GM12878 (cell line): ENCODE results near the gene DERL3. TPM values are rescaled to one million over a fixed set of nuclear protein-coding genes. Genes with fewer than 3 reads are reported as not detected.
"Not testable (repeated sequence)": the region's sequence is repeated elsewhere in the genome, so short reads cannot be mapped to it uniquely, and the experiment has no call there.

Source experiments
- ATAC-seq: fragments of 200-7000 bp; cut with Tn5 transposase; 3 replicates; pipeline ENCODE4 v1.9.1; 2020; ENCODE audit warnings: mild to moderate bottlenecking, moderate library complexity
- BruUV-seq: library from RNA; stranded (reverse); fragments of 400-500 nt; replicated peaks from 2 replicates; lab custom pipeline; 2021; lab: Mats Ljungman, UMichigan
- CTCF ChIA-PET: fragments of 300-600 bp; sonication (Branson Sonifier 250); formaldehyde crosslinking; extraction: SDS; loops from one replicate; lab custom pipeline; 2021; ENCODE audit warnings: inconsistent platforms; lab: Yijun Ruan, JAX
- POLR2A ChIA-PET: fragments of 350-600 bp; formaldehyde crosslinking; extraction: SDS; loops from one replicate; lab custom pipeline; 2021; ENCODE audit warnings: inconsistent platforms; lab: Charles Lee
- RAD21 ChIA-PET: fragments of 300-600 bp; sonication (Branson Sonifier 250); formaldehyde crosslinking; loops from one replicate; lab custom pipeline; 2023; ENCODE audit warnings: antibody characterized with exemption; ENCODE audit not compliant: unreplicated experiment; lab: Charles Lee
- SMC1A ChIA-PET: fragments of 300-600 bp; sonication (Branson Sonifier 250); formaldehyde crosslinking; loops from one replicate; lab custom pipeline; 2023; ENCODE audit not compliant: unreplicated experiment, uncharacterized antibody; lab: Charles Lee
- DNase-seq: peaks from one replicate; pipeline ENCODE4 v3.0.0-alpha.2; 2011; ENCODE audit warnings: low read depth, low spot score
- FAIRE-seq: peaks from 3 replicates; lab custom pipeline; 2011; peaks lifted over from hg19 to GRCh38; lab: Jason Lieb, UNC
- H2AFZ ChIP-seq: 2 replicates; pipeline ENCODE4 v1.6.0; 2011; ENCODE audit warnings: low read depth, low read length, control low read depth; ENCODE audit not compliant: control insufficient read depth
- H3K27ac ChIP-seq: 2 replicates; pipeline ENCODE4 v1.5.1; 2011; ENCODE audit warnings: control low read depth; ENCODE audit not compliant: control insufficient read depth, insufficient read depth
- H3K27me3 ChIP-seq, 2 experiments: replicated peaks in 1 of 2; 2 replicates each; pipeline versions ENCODE4 v1.6.0 to v1.6.1; 2011; ENCODE audit warnings: low read length in 1 of 2; ENCODE audit not compliant: control insufficient read depth in 2 of 2, insufficient read depth in 2 of 2
- H3K36me3 ChIP-seq, 2 experiments: 2 replicates each; pipeline ENCODE4 v1.5.1; 2011; ENCODE audit warnings: low read length in 1 of 2; ENCODE audit not compliant: control insufficient read depth in 2 of 2, insufficient read depth in 2 of 2
- H3K4me1 ChIP-seq: 2 replicates; pipeline ENCODE4 v1.6.1; 2011; ENCODE audit warnings: mild to moderate bottlenecking, low read length, moderate library complexity, mixed read lengths; ENCODE audit not compliant: control insufficient read depth, insufficient read depth
- H3K4me2 ChIP-seq: 2 replicates; pipeline ENCODE4 v1.6.0; 2011; ENCODE audit warnings: control low read depth; ENCODE audit not compliant: control insufficient read depth, insufficient read depth
- H3K4me3 ChIP-seq: fragments of 200-600 bp; sonication (generic); 2 replicates; pipeline ENCODE4 v1.5.1; 2016
- H3K79me2 ChIP-seq: 2 replicates; pipeline ENCODE4 v1.6.0; 2011; ENCODE audit warnings: low read length; ENCODE audit not compliant: control insufficient read depth, insufficient read depth
- H3K9ac ChIP-seq: 2 replicates; pipeline ENCODE4 v1.8.0; 2011; ENCODE audit warnings: low read length, control low read depth, mixed read lengths; ENCODE audit not compliant: control insufficient read depth, insufficient read depth
- H3K9me3 ChIP-seq: replicated peaks from 3 replicates; pipeline ENCODE4 v1.5.1; 2011; ENCODE audit warnings: mild to moderate bottlenecking, low read length; ENCODE audit not compliant: control insufficient read depth, insufficient read depth
- H4K20me1 ChIP-seq: 2 replicates; pipeline ENCODE4 v1.6.0; 2011; ENCODE audit not compliant: control insufficient read depth, insufficient read depth
- EED ChIP-seq: sonication (generic); IDR thresholded peaks from 2 replicates; pipeline ENCODE4 v1.6.1; 2016; ENCODE audit warnings: antibody characterized with exemption, low read depth
- FOS ChIP-seq: IDR thresholded peaks from 3 replicates; pipeline ENCODE4 v1.6.1; 2011; ENCODE audit warnings: borderline replicate concordance; ENCODE audit not compliant: insufficient read length; ENCODE audit errors: extremely low read depth
- FOXK2 ChIP-seq: fragments of 450-650 bp; IDR thresholded peaks from 2 replicates; pipeline ENCODE4 v1.6.1; 2017; ENCODE audit warnings: mild to moderate bottlenecking, moderate library complexity
- IKZF2 ChIP-seq, 2 experiments: fragments of 450-650 bp; IDR thresholded peaks; 2 replicates each; pipeline ENCODE4 v1.6.1; 2017; ENCODE audit warnings: mild to moderate bottlenecking in 2 of 2, moderate library complexity in 2 of 2
- NFXL1 ChIP-seq: fragments of 450-650 bp; IDR thresholded peaks from 2 replicates; pipeline ENCODE4 v1.6.1; 2017; ENCODE audit warnings: antibody characterized with exemption, mild to moderate bottlenecking, borderline replicate concordance
- NFYA ChIP-seq: IDR thresholded peaks from 2 replicates; pipeline ENCODE4 v1.6.1; 2011; ENCODE audit warnings: low read depth, mild to moderate bottlenecking, low read length, improper control_type of control experiment, borderline replicate concordance
- NFYB ChIP-seq: IDR thresholded peaks from 2 replicates; pipeline ENCODE4 v1.6.1; 2011; ENCODE audit warnings: low read depth, mild to moderate bottlenecking, low read length, improper control_type of control experiment, moderate library complexity; ENCODE audit not compliant: insufficient read depth
- NR2C2 ChIP-seq: IDR thresholded peaks from 2 replicates; pipeline ENCODE4 v1.6.1; 2011; ENCODE audit warnings: borderline replicate concordance, low read depth; ENCODE audit not compliant: control insufficient read depth, insufficient read length
- RAD21 ChIP-seq: IDR thresholded peaks from 2 replicates; pipeline ENCODE4 v1.6.1; 2011; ENCODE audit warnings: mild to moderate bottlenecking, low read depth, low read length, moderate library complexity; ENCODE audit not compliant: insufficient read depth
- SMC3 ChIP-seq: IDR thresholded peaks from 2 replicates; pipeline ENCODE4 v1.6.1; 2011; ENCODE audit warnings: low read length, improper control_type of control experiment, borderline replicate concordance
- SRF ChIP-seq, 2 experiments: IDR thresholded peaks; 2 replicates each; pipeline ENCODE4 v1.6.1; 2011; ENCODE audit warnings: low read depth in 2 of 2, low read length in 2 of 2, mild to moderate bottlenecking in 1 of 2, moderate library complexity in 1 of 2
- ZNF384 ChIP-seq: IDR thresholded peaks from 2 replicates; pipeline ENCODE4 v1.6.1; 2012; ENCODE audit warnings: low read depth, mild to moderate bottlenecking, low read length, improper control_type of control experiment, borderline replicate concordance
- WGBS: methylation state at CpG from one replicate; pipeline ENCODE4 v1.1.6; 2016; ENCODE audit warnings: low lambda C conversion rate; ENCODE audit not compliant: insufficient replicate concordance, insufficient coverage; ENCODE audit errors: missing lambda C conversion rate; 5-methylcytosine and 5-hydroxymethylcytosine counted together
- in situ Hi-C: fragments of 300-500 bp; cut with MboI; formaldehyde crosslinking; loops from 9 replicates; pipeline ENCODE4 v1.14.3; 2018; ENCODE audit warnings: mixed read lengths
- intact Hi-C: fragments of 100-400 bp; cut with micrococcal nuclease; formaldehyde crosslinking; loops from one replicate; pipeline ENCODE4 v1.14.2; 2022; ENCODE audit not compliant: unreplicated experiment
- polyA plus RNA-seq, 11 experiments: library from polyadenylated mRNA; depleted of rRNA in 4 of 11; unstranded in 6 of 11; stranded (reverse) in 5 of 11; fragments of >200 nt; fragmentation: Nextera tagmentation in 4 of 11; fragmentation: Illumina TruSeq in 1 of 11; extraction: Ambion mirVana in 4 of 11; extraction: Trizol in 1 of 11; gene quantifications; 1 replicate in 1 of 11; 2 replicates in 10 of 11; pipeline versions ENCODE4 v1.2.1 to v1.2.3, GENCODE V29; 2011 to 2016; ENCODE audit warnings: inconsistent platforms in 2 of 11, missing spikeins in 2 of 11, low read depth in 1 of 11
- total RNA-seq, 4 experiments: library from RNA; depleted of rRNA in 3 of 4; stranded (reverse); fragments of >200 nt in 3 of 4; fragmentation: Illumina TruSeq in 1 of 4; extraction: Trizol in 1 of 4; gene quantifications; 2 replicates each; pipeline versions ENCODE4 v1.2.1 to v1.2.3, GENCODE V29; 2013 to 2021
- TF ChIP-seq, protein P1 (sequence below): IDR thresholded peaks from 2 replicates; pipeline ENCODE4 v1.6.1; 2011; ENCODE audit warnings: low read depth, low read length, improper control_type of control experiment, borderline replicate concordance

Gene DERL3
- total and polyA plus RNA-seq, 10 of the 15 experiments (the other 5 are each of a cell fraction or from before 2014, with no cell fraction given), result 4.1 to 52.4 (median 14.1) TPM

DNA sequence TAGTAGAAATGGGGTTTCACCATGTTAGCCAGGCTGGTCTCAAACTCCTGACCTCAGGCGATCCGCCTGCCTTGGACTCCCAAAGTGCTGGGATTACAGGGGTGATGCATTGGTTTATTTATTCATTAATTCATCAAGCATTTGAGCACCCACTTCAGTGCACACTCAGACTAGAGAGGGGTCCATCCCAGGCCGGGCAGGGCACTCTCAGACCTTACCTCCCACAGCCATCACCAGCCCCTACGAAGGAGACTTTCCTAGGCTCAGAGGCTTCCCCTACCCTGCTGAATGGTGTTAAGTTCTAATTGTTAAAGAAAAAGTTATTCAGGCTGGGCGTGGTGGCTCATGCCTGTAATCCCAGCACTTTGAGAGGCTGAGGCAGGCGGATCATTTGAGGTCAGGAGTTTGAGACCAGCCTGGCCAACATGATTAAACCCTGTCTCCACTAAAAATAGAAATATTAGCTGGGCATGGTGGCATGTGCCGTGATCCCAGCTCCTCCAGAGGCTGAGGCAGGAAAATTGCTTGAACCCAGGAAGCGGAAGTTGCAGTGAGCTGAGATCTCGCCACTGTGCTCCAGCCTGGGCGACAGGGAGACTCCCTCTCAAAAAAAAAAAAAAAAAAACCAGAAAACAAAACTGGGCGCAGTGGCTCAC, 25.8 kb upstream of the DERL3 start:
- intact Hi-C loops, DNase-seq: not testable (repeated sequence)

GRCh38 chr22:23862103-23862502, 23.3 kb upstream of the DERL3 start:
- DNase-seq (no peak), ATAC-seq (peak; percentile 47), FAIRE-seq (no peak)
- H3K79me2 ChIP-seq, result peaks cover 7% of the 10 kb centered on the region
- H3K27ac ChIP-seq, result no peak overlapping the region
- no peaks in the 10 kb centered on the region for H4K20me1 ChIP-seq
- no peaks in the 10 kb centered on the region for H3K27me3 ChIP-seq
- BruUV-seq, result no TSS peak
- no peak overlapping the region for H2AFZ ChIP-seq
- H3K4me2 ChIP-seq, result no peak overlapping the region
- in situ Hi-C loops (no loop called here), intact Hi-C loops (loop anchor here (1.0 kb wide), 1 partner anchor 32 kb away; the partner anchor contains the start of gene MIF)
- RAD21 ChIA-PET, result no interaction called here
- H3K4me3 ChIP-seq, result no peak overlapping the region
- POLR2A ChIA-PET, result no interaction called here
- no peaks in the 10 kb centered on the region for H3K9me3 ChIP-seq
- 85% methylated on average over 3 of the region's 3 CpGs for WGBS
- H3K36me3 ChIP-seq, result no peaks in the 10 kb centered on the region; a peak in 1 of 4 replicates
- peaks cover 6% of the 10 kb centered on the region for H3K4me1 ChIP-seq
- H3K9ac ChIP-seq, result no peak overlapping the region
- CTCF ChIA-PET, result interaction anchor here (0.9 to 1.4 kb wide), 3 partner anchors 11 to 32 kb away, joined by 3 to 8 read pairs (median 4); partner anchors contain the start of gene MIF
- SMC1A ChIA-PET, result interaction anchor here (0.9 kb wide), 1 partner anchor 29 kb away, joined by 3 read pairs; no protein-coding TSS in a partner anchor
- TF ChIP-seq NR2C2 (no peak), NFXL1 (no peak), RAD21 (peak; percentile 66), EED (no peak), SMC3 (peak; percentile 44), FOXK2 (no peak), SRF (IDR thresholded peaks at IDR 0.05; ENCODE audit: low read depth in 2 of 2, low read length in 2 of 2) (no peak), NFYA (no peak), ZNF384 (no peak), FOS (no peak), IKZF2 (IDR thresholded peaks at IDR 0.05) (no peak), NFYB (no peak)
- TF ChIP-seq, protein P1, sequence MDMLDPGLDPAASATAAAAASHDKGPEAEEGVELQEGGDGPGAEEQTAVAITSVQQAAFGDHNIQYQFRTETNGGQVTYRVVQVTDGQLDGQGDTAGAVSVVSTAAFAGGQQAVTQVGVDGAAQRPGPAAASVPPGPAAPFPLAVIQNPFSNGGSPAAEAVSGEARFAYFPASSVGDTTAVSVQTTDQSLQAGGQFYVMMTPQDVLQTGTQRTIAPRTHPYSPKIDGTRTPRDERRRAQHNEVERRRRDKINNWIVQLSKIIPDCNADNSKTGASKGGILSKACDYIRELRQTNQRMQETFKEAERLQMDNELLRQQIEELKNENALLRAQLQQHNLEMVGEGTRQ, result no peak

More for the DNA sequence above, 25.8 kb upstream of the DERL3 start:
- H3K79me2 ChIP-seq, H3K4me1 ChIP-seq, H4K20me1 ChIP-seq, H3K27me3 ChIP-seq, H3K36me3 ChIP-seq, SMC1A ChIA-PET, RAD21 ChIA-PET, FAIRE-seq, in situ Hi-C loops, BruUV-seq, H3K4me3 ChIP-seq, ATAC-seq, H3K9ac ChIP-seq, H3K9me3 ChIP-seq, H3K4me2 ChIP-seq, H2AFZ ChIP-seq, H3K27ac ChIP-seq: not testable (repeated sequence)
- ChIA-PET POLR2A (interaction anchor here (0.6 to 0.7 kb wide), 4 partner anchors 29 to 290 kb away, joined by 3 to 6 read pairs (median 4); no protein-coding TSS in a partner anchor), CTCF (interaction anchor here (1.5 to 1.9 kb wide), 2 partner anchors 23 to 29 kb away, joined by 6 to 8 read pairs; partner anchors contain the start of gene MIF)
- 99% methylated on average over 10 of the region's 11 CpGs for WGBS
